Esophagus squamous epithelium (tissue), 4 donors: ENCODE data around the gene GLT8D1.
"Not testable (repeated sequence)": the region's sequence is repeated elsewhere in the genome, so short reads cannot be mapped to it uniquely, and the experiment has no call there.

Source experiments
- POLR2A ChIP-seq, 4 donors: fragments of 450-650 bp; IDR thresholded peaks; one replicate each; pipeline ENCODE4 v1.6.1; 2017; ENCODE audit warnings: antibody characterized with exemption in 4 of 4, mild to moderate bottlenecking in 4 of 4, moderate library complexity in 3 of 4
- TF ChIP-seq, protein P1 (sequence below), 6 experiments: fragments of 450-650 bp in 4 of 6; fragments of 200-600 bp in 2 of 6; sonication (generic) in 2 of 6; IDR thresholded peaks; one replicate each; pipeline ENCODE4 v1.5.1; 2016 to 2019; ENCODE audit warnings: antibody characterized with exemption in 6 of 6, mild to moderate bottlenecking in 4 of 6, moderate library complexity in 4 of 6

DNA sequence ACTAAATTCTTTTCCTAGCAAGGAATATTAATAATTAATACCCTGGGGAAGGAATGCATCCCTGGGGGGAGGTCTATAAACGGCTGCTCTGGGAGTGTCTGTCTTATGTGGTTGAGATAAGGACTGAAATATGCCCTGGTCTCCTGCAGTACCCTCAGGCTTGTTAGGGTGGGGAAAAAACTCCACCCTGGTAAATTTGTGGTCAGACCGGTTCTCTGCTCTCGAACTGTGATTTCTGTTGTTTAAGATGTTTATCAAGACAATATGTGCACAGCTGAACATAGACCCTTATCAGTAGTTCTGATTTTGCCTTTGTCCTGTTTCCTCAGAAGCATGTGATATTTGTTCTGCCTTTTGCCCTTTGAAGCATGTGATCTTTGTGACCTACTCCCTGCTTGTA is 23.2 kb upstream of the GLT8D1 start:
- TF ChIP-seq POLR2A (IDR thresholded peaks at IDR 0.05) = not testable (repeated sequence)
- TF ChIP-seq, protein P1, sequence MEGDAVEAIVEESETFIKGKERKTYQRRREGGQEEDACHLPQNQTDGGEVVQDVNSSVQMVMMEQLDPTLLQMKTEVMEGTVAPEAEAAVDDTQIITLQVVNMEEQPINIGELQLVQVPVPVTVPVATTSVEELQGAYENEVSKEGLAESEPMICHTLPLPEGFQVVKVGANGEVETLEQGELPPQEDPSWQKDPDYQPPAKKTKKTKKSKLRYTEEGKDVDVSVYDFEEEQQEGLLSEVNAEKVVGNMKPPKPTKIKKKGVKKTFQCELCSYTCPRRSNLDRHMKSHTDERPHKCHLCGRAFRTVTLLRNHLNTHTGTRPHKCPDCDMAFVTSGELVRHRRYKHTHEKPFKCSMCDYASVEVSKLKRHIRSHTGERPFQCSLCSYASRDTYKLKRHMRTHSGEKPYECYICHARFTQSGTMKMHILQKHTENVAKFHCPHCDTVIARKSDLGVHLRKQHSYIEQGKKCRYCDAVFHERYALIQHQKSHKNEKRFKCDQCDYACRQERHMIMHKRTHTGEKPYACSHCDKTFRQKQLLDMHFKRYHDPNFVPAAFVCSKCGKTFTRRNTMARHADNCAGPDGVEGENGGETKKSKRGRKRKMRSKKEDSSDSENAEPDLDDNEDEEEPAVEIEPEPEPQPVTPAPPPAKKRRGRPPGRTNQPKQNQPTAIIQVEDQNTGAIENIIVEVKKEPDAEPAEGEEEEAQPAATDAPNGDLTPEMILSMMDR (IDR thresholded peaks at IDR 0.05) = not testable (repeated sequence)
